ENCODE data around the gene AP2A2. TPM values are rescaled to one million over a fixed set of nuclear protein-coding genes. Genes with fewer than 3 reads are reported as not detected.
"Not testable (repeated sequence)": the region's sequence is repeated elsewhere in the genome, so short reads cannot be mapped to it uniquely, and the experiment has no call there.

Gene AP2A2
- total RNA-seq, 1 experiment from 2014 or later: 42.6 TPM

DNA sequence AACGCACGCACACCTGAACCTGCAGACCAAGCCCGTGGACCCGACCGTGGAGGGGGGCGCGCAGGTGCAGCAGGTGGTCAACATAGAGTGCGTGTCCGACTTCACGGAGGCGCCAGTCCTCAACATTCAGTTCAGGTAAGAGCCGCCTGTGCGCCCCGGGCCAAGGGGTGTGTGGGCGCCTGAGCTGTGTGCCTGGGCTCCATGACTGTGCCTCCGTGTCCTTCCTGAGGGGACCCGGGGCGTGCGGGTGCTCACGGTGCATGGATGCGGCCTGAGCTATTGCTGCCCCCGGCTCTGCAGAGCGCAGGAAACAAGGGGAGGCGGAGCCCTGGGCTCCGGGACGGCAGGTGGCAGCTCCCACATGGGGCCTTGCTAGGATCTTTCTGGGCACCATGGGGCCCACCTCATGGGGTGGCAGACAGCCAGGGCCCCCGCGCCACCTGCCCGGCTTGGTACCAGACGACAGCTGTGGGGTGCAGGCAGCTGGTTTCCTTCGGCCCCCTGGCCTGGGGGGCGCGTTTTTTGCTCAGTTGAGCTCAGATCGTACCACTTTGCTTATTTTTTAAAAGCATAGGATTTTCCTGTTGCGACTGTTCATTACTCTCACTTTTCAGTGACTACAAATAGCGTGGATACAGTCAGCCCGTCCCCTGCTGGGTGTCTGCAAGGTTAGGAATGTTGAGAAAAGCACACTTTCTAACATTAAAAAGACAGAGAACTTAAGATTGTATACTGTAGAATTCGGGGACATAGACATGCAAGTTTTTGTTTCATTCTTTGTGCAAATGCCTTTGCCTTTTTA, 82.5 kb downstream of the AP2A2 start:
- Histone ChIP-seq H3K4me3 (no peak overlapping the region), H3K27ac (no peak overlapping the region), H3K27me3 (no peaks in the 10 kb centered on the region), H3K4me1 (peaks cover 44% of the 10 kb centered on the region), H3K9me3 (replicated peaks) (no peaks in the 10 kb centered on the region), H3K36me3 (peaks cover 13% of the 10 kb centered on the region; the same call in 1 of the 2 replicates)
- no peak for DNase-seq

GRCh38 chr11:1008803-1009145, 83.1 kb downstream of the AP2A2 start:
- Histone ChIP-seq H3K4me3 (no peak overlapping the region), H3K27me3 (no peaks in the 10 kb centered on the region), H3K36me3 (peaks cover 13% of the 10 kb centered on the region; the same call in 1 of the 2 replicates), H3K4me1 (peaks cover 47% of the 10 kb centered on the region), H3K27ac (no peak overlapping the region), H3K9me3 (replicated peaks) (no peaks in the 10 kb centered on the region)
- DNase-seq: no peak

DNA sequence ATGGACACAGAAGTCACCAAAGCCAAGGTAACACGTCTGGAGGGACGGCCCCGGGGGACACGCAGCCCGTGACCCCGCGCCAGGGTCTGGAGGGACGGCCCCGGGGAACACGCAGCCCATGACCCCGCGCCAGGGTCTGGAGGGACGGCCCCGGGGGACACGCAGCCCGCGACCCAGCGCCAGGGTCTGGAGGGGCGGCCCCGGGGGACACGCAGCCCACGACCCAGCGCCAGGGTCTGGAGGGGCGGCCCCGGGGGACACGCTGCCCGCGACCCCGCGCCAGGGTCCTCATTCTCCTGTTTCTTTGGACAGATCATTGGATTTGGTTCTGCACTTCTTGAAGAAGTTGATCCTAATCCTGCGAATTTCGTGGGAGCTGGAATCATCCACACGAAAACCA, 83.7 kb downstream of the AP2A2 start:
- H3K27me3 ChIP-seq: no peaks in the 10 kb centered on the region
- H3K36me3 ChIP-seq: peaks cover 13% of the 10 kb centered on the region; the same call in 1 of the 2 replicates
- H3K4me3 ChIP-seq: no peak overlapping the region
- peaks cover 51% of the 10 kb centered on the region for H3K4me1 ChIP-seq
- no peaks in the 10 kb centered on the region for H3K9me3 ChIP-seq (replicated peaks)
- no peak overlapping the region for H3K27ac ChIP-seq
- DNase-seq: no peak

GRCh38 chr11:1009991-1010390, 84.3 kb downstream of the AP2A2 start:
- H3K27ac ChIP-seq: no peak overlapping the region
- no peak overlapping the region for H3K4me3 ChIP-seq
- H3K27me3 ChIP-seq: no peaks in the 10 kb centered on the region
- peaks cover 13% of the 10 kb centered on the region; the same call in 1 of the 2 replicates for H3K36me3 ChIP-seq
- peaks cover 51% of the 10 kb centered on the region for H3K4me1 ChIP-seq
- no peaks in the 10 kb centered on the region for H3K9me3 ChIP-seq (replicated peaks)
- DNase-seq: peak; percentile 87 to 92

GRCh38 chr11:1010551-1011319, 85.1 kb downstream of the AP2A2 start:
- no peak for DNase-seq
- H3K9me3 ChIP-seq (replicated peaks): no peaks in the 10 kb centered on the region
- H3K4me1 ChIP-seq: peaks cover 47% of the 10 kb centered on the region
- peaks cover 13% of the 10 kb centered on the region; the same call in 1 of the 2 replicates for H3K36me3 ChIP-seq
- no peaks in the 10 kb centered on the region for H3K27me3 ChIP-seq
- no peak overlapping the region for H3K27ac ChIP-seq
- no peak overlapping the region for H3K4me3 ChIP-seq

DNA sequence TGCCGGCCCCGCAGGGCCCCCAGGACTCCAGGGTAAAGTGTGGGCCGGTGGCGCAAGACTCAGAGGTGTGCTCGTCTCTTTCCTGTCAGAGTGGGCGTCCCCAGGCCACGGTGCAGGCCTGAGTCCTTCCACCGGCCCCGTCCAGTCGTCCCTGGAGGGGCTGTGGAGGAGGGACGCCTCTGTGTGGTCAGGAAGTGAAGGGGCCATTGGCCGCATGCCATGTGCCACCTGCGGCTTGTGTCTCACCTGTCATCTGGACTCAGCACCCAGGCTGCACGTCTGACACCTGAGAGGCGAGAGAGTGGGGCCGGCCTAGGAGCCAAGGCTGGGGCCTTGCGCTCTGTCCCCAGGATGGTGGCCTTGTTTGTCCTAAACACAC, 85.6 kb downstream of the AP2A2 start:
- Histone ChIP-seq H3K27me3 (no peaks in the 10 kb centered on the region), H3K4me3 (no peak overlapping the region), H3K27ac (no peak overlapping the region), H3K4me1 (peaks cover 45% of the 10 kb centered on the region), H3K36me3 (peaks cover 13% of the 10 kb centered on the region; the same call in 1 of the 2 replicates), H3K9me3 (replicated peaks) (no peaks in the 10 kb centered on the region)
- no peak for DNase-seq

- no peak for DNase-seq
- Histone ChIP-seq H3K27ac (no peak overlapping the region), H3K27me3 (no peaks in the 10 kb centered on the region), H3K4me3 (no peak overlapping the region), H3K4me1 (peaks cover 45% of the 10 kb centered on the region), H3K9me3 (replicated peaks) (no peaks in the 10 kb centered on the region), H3K36me3 (peaks cover 7% of the 10 kb centered on the region; the same call in 1 of the 2 replicates)
Observed at GRCh38 chr11:1012291-1012690, 86.6 kb downstream of the AP2A2 start.

- H3K4me1 ChIP-seq: peaks cover 40% of the 10 kb centered on the region
Observed at GRCh38 chr11:1012740-1013630, 87.3 kb downstream of the AP2A2 start.

GRCh38 chr11:1013631-1013935, 87.9 kb downstream of the AP2A2 start:
- H3K9me3 ChIP-seq (replicated peaks): no peaks in the 10 kb centered on the region
- H3K27ac ChIP-seq: no peak overlapping the region
- peaks cover 6% of the 10 kb centered on the region; the same call in 1 of the 2 replicates for H3K36me3 ChIP-seq
- H3K27me3 ChIP-seq: no peaks in the 10 kb centered on the region
- H3K4me3 ChIP-seq: no peak overlapping the region
- no peak for DNase-seq
- H3K4me1 ChIP-seq: peaks cover 34% of the 10 kb centered on the region

More at GRCh38 chr11:1012740-1013630, 87.3 kb downstream of the AP2A2 start:
- H3K36me3 ChIP-seq: peaks cover 7% of the 10 kb centered on the region; the same call in 1 of the 2 replicates
- H3K9me3 ChIP-seq (replicated peaks): no peaks in the 10 kb centered on the region
- no peak overlapping the region for H3K4me3 ChIP-seq
- H3K27me3 ChIP-seq: no peaks in the 10 kb centered on the region
- peak; percentile 87 to 88 for DNase-seq
- no peak overlapping the region for H3K27ac ChIP-seq

DNA sequence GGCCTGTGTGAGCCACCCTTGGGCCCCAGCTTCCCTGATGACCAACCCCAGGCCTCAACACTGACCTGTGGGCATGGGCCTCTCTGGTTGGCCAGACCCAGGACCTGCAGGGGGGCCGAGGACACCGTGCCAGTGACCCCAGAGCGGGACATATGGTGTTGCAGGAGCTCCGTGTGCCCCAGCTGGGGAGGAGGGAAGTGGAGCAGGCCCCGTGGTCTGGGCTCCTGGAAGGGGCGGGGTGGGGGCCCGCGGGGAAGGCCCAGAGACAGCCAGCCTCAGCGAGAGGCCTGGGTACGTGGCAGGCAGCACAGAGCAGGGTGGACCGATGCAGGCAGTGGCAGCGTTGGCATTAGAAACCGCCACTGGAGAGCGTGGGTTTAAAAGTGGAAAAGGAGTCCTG, 88.6 kb downstream of the AP2A2 start:
- no peaks in the 10 kb centered on the region for H3K9me3 ChIP-seq (replicated peaks)
- no peaks in the 10 kb centered on the region; the same call in 1 of the 2 replicates for H3K36me3 ChIP-seq
- peaks cover 28% of the 10 kb centered on the region for H3K4me1 ChIP-seq
- H3K4me3 ChIP-seq: no peak overlapping the region
- no peak overlapping the region for H3K27ac ChIP-seq
- no peak for DNase-seq
- no peaks in the 10 kb centered on the region for H3K27me3 ChIP-seq

GRCh38 chr11:1015064-1015463, 89.4 kb downstream of the AP2A2 start:
- Histone ChIP-seq H3K4me3 (no peak overlapping the region), H3K27ac (no peak overlapping the region), H3K4me1 (peaks cover 22% of the 10 kb centered on the region), H3K27me3 (no peaks in the 10 kb centered on the region), H3K9me3 (replicated peaks) (no peaks in the 10 kb centered on the region), H3K36me3 (no peaks in the 10 kb centered on the region; the same call in 1 of the 2 replicates)
- DNase-seq: no peak

GRCh38 chr11:1015826-1016545, 90.3 kb downstream of the AP2A2 start:
- no peaks in the 10 kb centered on the region for H3K27me3 ChIP-seq
- no peak overlapping the region for H3K27ac ChIP-seq
- H3K36me3 ChIP-seq: no peaks in the 10 kb centered on the region
- no peak for DNase-seq
- no peaks in the 10 kb centered on the region for H3K9me3 ChIP-seq (replicated peaks)
- no peak overlapping the region for H3K4me3 ChIP-seq
- peaks cover 19% of the 10 kb centered on the region for H3K4me1 ChIP-seq

DNA sequence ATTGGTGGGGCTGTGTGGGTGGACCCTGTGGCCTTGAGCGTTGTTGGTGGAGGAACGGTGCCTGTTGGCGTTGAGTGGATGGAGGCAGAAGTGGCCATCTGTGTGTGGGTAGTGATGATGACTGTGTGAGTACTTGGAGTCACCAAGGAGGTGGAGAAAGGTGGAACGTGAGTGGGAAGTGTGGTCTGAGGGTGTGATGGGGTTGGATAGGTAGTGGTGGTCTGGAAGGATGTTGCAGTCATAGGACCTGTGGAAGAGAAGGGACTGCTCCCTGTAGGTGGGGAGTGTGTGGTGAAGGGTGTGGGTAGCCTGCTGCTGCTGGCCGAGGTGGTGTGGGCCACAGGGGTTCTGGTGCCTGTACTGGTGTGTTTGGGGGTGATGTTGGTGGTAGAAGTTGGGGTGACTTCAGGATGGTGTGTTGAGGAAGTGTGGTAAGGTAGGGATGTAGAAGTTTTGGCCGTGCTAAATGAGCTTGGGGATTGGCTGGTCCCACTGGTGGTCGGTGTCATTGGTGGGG, 91.0 kb downstream of the AP2A2 start:
- H3K9me3 ChIP-seq (replicated peaks); H3K27me3 ChIP-seq; H3K4me3 ChIP-seq; H3K36me3 ChIP-seq; DNase-seq; H3K27ac ChIP-seq: not testable (repeated sequence)
- H3K4me1 ChIP-seq: peaks cover 16% of the 10 kb centered on the region

Measured in SJCRH30 (cell line).